Keratinocyte (primary cell): ENCODE results near the gene ACTR3.

ENCODE experiments used
- CTCF ChIP-seq, 3 experiments: IDR thresholded peaks in 1 of 3; conservative IDR thresholded peaks in 1 of 3; optimal IDR thresholded peaks in 1 of 3; 2 replicates in 2 of 3; 3 replicates in 1 of 3; pipeline versions ENCODE3 to v1.5.1; 2011; ENCODE audit warnings: low read length in 3 of 3, mild to moderate bottlenecking in 3 of 3, moderate library complexity in 2 of 3, control low read depth in 1 of 3, inconsistent platforms in 1 of 3; ENCODE audit not compliant: insufficient read depth in 2 of 3; ENCODE audit errors: extremely low read depth in 1 of 3
- EZH2 ChIP-seq: IDR thresholded peaks from one replicate; pipeline ENCODE4 v1.6.1; 2012; ENCODE audit warnings: inconsistent platforms, mild to moderate bottlenecking, low read length, moderate library complexity

DNA sequence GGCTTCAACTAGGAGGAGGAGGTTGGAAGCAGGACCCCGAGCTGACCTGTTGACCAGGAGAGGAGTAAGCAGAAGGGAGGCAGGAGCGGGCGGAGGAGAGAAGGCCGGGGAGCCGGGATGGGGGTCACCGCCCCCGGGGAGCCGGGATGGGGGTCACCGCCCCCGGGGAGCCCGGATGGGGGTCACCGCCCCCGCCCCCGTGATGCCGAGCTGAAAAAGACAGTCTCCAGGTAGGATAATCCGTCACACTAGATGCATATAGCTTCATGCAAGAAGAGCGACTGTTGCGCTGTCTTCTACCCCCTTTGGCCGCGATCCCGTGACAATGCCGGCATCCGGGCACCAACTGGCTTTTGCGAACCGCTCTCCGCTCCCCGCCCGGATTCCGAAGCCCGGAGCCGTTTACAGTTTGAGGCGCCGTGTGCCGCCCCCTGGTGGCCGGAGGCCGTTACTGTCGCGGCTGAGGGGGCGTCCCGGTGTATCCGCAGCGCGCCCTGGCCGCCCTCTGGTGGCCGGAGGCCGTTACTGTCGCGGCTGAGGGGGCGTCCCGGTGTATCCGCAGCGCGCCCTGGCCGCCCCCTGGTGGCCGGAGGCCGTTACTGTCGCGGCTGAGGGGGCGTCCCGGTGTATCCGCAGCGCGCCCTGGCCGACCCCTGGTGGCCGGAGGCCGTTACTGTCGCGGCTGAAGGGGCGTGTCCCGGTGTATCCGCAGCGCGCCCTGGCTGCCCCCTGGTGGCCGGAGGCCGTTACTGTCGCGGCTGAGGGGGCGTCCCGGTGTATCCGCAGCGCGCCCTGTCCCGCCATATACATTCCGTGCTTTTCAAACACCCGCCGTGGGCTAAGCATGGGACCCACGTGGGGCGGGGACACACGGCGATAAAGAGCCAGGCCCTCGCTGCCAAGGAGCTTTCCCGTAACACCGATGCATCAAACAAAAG is 89.6 kb downstream of the ACTR3 start:
- TF ChIP-seq CTCF (optimal IDR thresholded peaks at IDR 0.05 in 1 of 3, IDR thresholded peaks at IDR 0.05 in 1 of 3, conservative IDR thresholded peaks at IDR 0.05 in 1 of 3; ENCODE audit: extremely low read depth in 1 of 3, insufficient read depth in 2 of 3, low read length in 3 of 3) = peak in 1 of 3 experiments; percentile 48
- TF ChIP-seq EZH2 = no peak
